Stimulated activated CD8-positive, alpha-beta memory T cell treated with anti-CD3 and anti-CD28 coated beads, Interleukin-15, amount 100 ng/mL, for 24 hours (primary cell): Measurements from ENCODE around the gene DSPP.
"Not testable (repeated sequence)": the region's sequence is repeated elsewhere in the genome, so short reads cannot be mapped to it uniquely, and the experiment has no call there.

Experiments
- DNase-seq: peaks from one replicate; pipeline ENCODE4 v3.0.0-alpha.2; 2020; ENCODE audit warnings: low read depth

DSPP gene

GRCh38 chr4:87608229-87608628, at the start of gene DSPP:
Gene DSPP, plus strand, starts transcription at chr4:87608529. Its CDS starts 2,380 bp downstream, at chr4:87610909.
- no peak for DNase-seq

DNA sequence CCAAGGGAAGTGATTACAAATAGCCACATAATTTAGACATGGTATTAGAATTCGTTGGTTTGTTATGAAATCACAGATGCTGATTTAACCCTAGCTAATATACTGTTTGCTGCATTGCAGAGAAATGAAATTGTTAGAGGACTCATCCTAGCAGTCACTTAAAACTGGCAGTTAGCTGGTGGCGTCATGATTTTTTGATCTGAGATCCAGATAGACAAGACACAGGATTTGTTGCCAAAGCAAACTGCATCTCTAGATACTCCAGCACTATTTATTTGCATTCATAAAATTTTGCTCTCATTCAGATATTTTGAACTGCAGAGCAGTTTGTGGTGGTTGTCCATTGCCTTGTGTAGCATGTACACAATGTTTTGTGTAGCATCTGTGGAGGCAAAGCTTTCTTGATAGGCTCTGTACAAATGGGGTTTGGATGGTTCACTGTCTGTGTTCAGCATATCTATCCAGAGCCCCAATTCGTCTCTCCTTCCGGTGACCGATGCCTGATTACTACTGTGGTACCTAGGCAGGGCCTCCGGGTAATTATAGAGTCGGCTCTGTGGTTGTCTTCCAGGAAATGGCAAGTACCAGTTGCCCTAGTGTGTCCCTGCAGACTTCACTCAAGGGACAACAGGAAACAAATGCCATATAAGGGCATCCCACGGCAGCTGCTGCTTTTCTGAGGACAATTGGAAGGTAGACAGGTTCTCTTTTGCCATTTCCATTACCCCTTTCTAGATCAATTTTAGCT, 49.1 kb upstream of the DSPP start:
- DNase-seq, result no peak

GRCh38 chr4:87560802-87561201, 47.5 kb upstream of the DSPP start:
- no peak for DNase-seq

GRCh38 chr4:87565746-87566145, 42.6 kb upstream of the DSPP start:
- no peak for DNase-seq

DNA sequence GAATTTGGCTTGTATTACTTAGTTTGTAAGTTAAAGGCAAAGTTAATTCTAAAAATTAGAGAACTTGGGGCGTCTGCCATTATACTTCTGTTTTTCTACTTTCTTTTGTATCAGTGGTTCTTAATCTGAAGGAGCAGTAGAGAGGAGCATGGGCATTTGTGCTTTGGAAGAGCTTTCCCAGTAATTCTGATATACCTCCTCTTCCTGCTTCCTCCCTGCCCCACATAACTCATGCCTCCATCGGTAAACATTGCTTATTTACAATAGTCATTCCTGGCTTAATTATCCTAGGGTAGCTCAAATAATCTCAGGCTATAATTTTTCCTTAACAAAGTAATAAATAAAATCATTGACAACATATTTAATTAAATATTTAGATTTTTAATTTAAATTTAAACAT, 42.1 kb upstream of the DSPP start:
- DNase-seq, result no peak

GRCh38 chr4:87567191-87567590, 41.1 kb upstream of the DSPP start:
- no peak for DNase-seq

DNA sequence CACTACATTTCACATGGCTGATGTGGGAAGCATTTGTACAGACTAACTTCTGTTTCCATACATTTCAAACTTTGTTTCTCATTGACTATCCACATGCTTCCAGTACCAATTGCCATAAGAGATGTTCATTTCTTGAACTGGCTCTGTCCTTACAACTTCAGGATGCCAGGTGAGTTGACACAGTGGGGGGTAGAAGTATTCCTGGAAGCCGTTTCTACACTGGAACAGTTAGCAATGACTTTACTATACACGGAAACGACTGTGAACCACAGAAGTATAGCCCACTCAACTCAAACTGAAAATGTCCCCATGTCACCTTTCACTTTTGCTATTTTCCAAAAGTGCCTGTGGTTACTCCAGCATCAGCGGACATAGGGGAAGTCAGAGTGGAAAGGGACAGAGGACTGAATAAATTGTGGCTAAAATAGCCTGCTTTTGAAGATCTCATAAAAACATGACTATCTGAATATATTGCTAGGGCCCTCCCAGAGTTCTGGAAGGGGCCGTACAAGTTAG, 38.0 kb upstream of the DSPP start:
- no peak for DNase-seq

GRCh38 chr4:87574376-87574775, 34.0 kb upstream of the DSPP start:
- not testable (repeated sequence) for DNase-seq

- no peak for DNase-seq
These were observed 33.3 kb upstream of the DSPP start for GRCh38 chr4:87574996-87575395.

GRCh38 chr4:87575408-87575807, 32.9 kb upstream of the DSPP start:
- no peak for DNase-seq

GRCh38 chr4:87575983-87576382, 32.3 kb upstream of the DSPP start:
- no peak for DNase-seq

GRCh38 chr4:87579478-87579877, 28.9 kb upstream of the DSPP start:
- DNase-seq, result no peak

- no peak for DNase-seq
These were observed 28.3 kb upstream of the DSPP start for GRCh38 chr4:87580057-87580456.

GRCh38 chr4:87584222-87584908, 24.0 kb upstream of the DSPP start:
- no peak for DNase-seq

- no peak for DNase-seq
These were observed 18.8 kb upstream of the DSPP start for GRCh38 chr4:87589531-87589930.

GRCh38 chr4:87592124-87592523, 16.2 kb upstream of the DSPP start:
- no peak for DNase-seq

DNA sequence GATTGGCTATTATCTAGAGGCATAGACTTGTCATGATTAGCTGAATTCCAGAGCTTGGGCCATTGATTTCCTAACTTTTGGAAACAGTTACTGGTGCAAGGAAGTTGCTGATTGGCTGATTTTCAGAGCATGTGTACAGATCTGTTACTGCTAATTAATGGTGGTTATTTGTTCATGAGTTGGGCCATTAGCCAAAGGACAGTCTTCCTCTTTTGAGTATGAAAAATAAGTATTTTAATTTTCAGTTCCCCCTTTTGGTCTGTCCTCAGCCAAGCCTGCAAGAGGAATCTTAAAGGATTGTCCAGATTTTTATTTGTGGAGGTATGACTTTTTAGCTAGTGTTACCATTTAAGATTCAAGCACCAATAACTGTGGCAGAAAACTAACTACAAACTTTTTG, 7.0 kb upstream of the DSPP start:
- DNase-seq, result no peak

DNA sequence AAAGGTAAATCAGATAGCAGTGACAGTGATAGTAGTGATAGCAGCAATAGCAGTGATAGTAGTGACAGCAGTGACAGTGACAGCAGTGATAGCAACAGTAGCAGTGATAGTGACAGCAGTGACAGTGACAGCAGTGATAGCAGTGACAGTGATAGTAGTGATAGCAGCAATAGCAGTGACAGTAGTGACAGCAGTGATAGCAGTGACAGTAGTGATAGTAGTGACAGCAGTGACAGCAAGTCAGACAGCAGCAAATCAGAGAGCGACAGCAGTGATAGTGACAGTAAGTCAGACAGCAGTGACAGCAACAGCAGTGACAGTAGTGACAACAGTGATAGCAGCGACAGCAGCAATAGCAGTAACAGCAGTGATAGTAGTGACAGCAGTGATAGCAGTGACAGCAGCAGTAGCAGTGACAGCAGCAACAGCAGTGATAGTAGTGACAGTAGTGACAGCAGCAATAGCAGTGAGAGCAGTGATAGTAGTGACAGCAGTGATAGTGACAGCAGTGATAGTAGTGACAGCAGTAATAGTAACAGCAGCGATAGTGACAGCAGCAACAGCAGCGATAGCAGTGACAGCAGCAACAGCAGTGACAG, 6.1 kb downstream of the DSPP start:
- no peak for DNase-seq

DNA sequence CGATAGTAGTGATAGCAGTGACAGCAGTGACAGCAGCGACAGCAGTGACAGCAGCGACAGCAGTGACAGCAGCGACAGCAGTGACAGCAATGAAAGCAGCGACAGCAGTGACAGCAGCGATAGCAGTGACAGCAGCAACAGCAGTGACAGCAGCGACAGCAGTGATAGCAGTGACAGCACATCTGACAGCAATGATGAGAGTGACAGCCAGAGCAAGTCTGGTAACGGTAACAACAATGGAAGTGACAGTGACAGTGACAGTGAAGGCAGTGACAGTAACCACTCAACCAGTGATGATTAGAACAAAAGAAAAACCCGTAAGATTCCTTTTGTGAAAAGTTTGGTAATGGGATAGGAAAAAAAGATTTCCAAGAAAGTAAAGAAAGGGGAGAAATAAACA, 7.9 kb downstream of the DSPP start:
- no peak for DNase-seq

DNA sequence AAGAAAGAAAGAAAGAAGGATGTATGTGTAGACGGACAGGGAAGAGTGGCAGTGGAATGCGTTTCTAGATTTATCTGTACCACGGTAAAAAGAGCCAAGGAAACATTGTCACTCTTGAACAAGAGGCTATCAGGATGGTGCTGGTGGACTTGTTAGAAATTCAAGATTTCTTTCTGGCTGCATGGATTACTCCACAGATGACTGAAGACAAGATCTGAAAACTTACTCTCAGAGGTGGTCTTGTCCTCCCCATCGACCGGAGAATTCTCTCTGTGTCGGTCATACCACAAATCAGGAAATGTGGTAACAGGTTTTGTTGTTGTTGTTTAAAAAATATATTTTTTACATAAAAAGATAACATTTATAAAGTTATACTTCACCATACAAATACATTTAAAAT, 11.8 kb downstream of the DSPP start:
- DNase-seq, result no peak

DNA sequence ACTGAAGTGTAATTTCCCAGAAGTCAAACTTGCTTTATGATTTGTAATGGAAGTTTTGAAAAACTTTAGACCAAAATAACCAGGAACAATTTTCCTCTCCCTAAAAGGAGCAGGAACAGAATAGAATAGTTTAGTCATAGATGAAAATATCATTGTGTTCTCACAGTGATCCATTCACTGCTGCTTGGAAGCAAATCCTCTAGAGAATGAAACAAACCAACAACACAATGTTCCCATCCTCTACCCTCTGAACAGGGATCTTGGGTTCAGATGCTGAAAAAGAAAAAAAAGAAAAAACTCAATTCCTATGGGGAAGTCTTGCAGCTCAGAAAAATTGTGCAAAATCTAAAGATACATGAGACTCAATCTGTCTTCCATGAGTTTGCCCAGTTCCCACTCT, 12.2 kb downstream of the DSPP start:
- DNase-seq, result no peak

GRCh38 chr4:87622303-87622702, 14.0 kb downstream of the DSPP start:
- DNase-seq, result no peak

DNA sequence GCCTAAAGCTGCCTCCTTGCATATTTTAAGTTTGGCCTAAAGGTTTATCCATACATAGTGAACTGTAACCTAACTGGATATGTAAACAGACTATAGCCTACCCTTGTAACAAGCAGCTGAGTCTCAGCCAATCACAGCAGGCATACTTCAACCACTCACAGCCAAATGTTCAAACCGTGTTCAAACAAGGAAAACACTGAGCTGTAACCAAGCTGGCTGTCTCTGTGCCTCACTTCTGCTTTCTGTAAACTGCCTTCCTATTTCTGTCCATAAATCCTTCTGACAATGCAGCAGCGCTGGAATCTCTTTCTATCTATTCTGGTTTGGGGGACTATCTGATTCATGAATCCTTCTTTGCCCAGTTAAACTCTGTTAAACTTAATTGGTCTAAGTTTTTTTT, 16.4 kb downstream of the DSPP start:
- no peak for DNase-seq
